GM19238 (cell line): ENCODE measurements around the gene A3GALT2.
A peak's percentile ranks its signal among the peaks of the same experiment; 100 is the strongest.
"Not testable (repeated sequence)": the region's sequence is repeated elsewhere in the genome, so short reads cannot be mapped to it uniquely, and the experiment has no call there.

Experiments used
- DNase-seq: peaks from one replicate; pipeline ENCODE4 v3.0.0; 2011; ENCODE audit warnings: low spot score; ENCODE audit not compliant: insufficient read length

A3GALT2 gene

DNA sequence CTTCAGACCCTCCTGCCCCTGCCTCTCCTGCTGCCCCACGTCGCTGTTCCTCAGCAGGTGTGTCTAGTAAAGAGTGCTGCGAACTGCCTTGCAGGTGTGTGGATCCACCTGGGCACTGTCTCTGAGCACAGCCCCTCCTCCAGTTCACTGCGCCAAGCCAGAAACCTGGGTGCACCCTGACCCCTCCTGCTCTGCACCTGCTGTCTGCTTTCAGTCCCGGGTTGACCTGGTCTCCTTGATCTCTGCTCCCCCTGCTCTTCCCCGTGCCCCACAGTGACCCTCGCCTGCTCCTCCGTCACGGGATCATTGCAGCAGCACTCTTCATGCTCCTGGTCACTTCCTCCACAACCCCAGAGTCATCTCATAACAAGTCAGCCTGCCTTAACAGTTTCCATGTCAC, 6.5 kb downstream of the A3GALT2 start:
- DNase-seq = no peak

DNA sequence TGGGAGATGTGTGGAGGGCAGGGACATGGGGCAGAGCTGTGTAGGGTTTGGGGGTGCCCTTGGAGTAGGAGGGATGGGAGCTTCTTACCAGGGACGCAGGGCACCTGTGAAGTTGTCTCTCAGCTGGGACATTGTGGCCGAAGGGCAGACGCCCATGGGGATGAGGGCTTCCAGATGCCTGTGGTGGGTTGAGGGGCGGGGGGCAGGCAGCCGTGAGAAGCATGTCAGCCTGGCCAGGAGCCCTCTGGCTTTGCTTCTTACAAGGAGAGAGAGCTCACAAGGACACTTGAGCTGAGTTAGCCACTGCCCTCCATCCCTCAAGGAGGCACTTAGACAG, 8.5 kb downstream of the A3GALT2 start:
- no peak for DNase-seq

DNA sequence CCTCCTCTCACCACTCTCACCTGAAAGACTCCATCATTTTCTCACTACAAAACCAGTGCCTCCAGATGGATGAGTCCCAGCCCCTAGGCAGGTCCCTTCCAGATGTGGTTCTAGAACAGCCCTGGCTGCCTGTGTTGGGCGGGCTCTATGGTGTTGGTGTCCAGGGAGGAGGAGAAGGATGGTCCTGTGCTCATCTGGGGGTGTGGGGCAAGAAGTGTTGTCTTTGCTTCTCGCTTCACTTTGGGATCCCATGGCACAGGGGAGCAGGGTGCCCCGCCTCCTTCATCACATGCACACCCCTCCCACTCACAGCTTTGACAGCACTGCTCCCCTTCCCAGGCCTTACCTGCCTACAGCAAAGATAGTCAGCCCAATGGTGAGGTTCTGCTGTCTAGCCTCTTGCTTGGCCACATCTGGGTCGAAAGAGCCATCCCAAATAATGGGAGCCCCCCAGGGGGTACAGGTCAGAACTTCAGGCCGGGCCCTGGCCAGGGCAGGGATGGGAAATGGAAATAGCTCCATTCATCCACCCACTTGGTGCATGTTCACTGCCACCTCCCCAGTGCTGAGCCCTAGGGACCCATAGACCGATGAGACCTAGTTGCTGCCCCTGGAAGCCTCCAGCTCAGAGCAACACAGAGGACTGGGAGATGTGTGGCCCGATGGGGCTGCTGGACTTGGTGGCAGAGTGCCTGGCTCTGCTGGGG, 9.0 kb downstream of the A3GALT2 start:
- no peak for DNase-seq

DNA sequence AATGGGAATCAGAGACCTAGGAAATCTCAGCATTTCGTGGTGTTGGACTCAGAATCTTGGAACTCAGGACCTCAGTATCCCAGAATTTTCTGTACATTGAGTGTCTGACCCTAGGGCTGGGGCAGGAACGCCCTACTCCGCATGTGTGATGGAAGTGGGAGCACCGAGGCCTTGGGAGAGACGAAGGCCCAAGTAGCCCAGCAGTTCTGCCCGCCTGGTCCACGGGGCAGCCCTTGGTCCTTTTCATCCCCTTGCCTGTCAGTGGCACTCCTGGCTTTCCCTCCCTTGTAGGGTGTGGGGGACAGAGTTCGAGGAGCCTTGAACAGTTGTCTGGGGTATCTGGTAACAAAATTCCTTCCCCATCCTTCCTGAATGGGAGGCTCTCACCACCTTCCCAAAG, 10.2 kb downstream of the A3GALT2 start:
- no peak for DNase-seq

DNA sequence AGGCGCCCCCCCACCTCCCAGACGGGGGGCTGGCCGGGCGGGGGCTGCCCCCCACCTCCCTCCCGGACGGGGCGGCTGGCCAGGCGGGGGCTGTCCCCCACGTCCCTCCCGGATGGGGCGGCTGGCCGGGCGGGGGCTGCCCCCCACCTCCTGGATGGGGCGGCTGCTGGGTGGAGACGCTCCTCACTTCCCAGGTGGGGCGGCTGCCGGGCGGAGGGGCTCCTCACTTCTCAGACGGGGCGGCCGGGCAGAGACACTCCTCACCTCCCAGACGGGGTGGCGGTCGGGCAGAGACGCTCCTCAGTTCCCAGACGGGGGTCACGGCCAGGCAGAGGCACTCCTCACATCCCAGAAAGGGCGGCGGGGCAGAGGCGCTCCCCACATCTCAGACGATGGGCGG, 11.5 kb downstream of the A3GALT2 start:
- DNase-seq = not testable (repeated sequence)

DNA sequence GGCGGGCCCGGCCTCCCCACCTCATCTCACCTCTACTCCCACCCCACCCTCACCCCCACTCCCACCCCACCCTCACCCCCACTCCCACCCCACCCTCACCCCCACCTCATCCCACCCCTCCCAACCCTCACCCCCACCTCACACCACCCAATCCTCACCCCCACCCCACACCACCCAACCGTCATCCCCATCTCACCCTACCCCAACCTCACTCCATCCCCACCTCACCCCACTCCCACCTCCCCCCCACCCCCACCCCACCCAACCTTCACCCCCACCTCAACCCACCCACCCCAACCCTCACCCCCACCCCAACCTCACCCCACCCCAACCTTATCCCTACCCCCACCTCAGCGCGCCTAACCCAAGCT, 13.4 kb downstream of the A3GALT2 start:
- no peak for DNase-seq

DNA sequence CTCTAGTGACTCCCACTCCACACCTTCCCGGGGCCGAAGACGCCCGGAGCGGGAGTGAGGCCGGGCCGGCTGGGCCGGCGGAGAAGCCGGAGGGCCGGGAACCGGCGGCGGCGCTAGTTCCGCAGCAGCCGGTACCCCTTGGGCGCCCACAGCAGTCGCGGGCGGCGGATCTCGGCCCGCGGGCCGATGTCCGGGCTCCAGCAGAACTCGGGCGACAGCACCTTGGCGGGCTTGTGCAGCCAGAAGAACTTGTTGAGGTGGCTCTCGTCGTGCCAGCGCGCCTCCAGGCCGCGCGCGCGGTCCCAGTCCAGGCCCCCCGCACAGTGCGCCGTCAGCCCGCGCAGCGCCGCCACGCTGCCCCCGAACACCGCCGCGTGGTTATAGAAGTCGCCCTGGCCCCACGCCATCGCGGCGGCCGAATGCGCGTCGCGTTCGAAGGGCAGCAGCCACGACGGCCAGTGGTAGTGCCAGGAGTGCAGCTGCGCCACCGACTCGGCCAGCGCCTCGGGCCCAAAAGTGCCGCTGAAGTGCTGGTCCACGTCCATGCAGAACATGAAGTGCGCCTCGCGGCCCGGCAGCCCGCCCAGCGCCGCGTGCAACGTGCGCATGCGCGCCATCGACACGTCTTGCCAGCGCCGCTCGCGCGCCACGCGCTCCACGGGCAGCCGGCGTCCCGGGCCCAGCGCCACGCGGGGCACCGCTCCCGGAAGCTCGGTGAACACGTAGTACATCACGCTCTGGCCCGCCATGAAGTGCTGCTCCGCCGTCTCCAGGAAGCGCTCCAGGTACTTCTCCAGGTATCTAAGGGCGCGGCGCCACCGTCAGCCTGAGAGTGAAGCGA, 14.0 kb downstream of the A3GALT2 start:
- DNase-seq = no peak

DNA sequence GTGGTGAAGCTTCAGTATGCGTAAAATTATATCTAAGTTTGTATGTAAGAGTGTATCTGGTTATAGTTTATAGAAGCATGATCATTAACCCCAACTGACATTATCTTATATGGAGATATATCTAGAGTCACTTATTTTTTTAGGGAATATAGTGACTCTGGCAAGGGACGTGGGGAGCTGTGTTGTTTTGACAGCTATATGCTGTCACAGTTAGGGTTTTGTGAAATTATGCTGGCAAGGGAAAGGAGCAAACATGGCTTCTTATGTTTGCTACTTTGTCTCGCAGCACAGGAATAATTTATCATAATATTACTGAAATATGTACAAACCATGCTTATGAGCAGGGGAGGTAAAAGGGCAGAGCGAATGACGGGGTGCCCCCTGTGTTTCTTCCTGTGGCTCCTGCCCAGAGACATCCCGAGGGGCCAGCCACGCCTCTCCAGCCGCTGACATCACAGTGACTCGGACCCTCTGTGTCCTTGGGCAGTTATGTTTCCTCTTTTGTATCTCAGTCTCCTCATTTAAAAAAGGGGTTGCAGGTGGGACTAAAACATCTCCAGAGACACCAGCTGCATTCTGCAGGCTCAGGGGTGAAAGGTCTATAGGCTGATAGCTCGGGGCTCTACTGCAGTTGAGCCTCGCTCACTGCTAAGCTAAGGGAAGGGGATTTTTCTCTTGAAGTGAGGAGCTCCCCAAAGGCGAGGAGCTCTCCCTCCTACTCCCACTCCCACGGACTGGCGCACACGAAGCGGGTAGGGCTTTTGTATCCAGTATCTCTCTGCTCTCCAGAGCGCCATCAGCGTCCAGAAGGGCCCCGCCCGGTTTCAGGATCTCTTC, 14.9 kb downstream of the A3GALT2 start:
- no peak for DNase-seq

DNA sequence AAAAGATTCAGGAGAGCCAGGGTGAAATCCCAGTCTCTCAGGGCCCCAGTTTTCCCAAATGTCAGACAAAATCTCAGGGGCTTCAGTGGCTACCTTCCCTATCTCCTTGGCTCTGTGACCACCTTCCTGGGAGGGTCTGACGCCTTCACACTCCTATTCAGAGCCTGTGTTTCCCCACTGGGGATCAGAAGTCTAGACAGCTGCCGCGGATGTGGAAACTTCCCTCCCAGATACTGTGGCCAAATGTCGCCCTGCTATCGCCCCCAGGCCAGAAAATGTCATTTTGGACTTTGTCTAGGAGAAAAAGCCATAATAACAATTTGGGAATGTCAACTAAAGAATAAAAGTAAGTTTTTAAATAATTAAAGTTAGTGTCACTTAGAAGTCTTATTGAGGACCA, 15.9 kb downstream of the A3GALT2 start:
- DNase-seq = no peak

DNA sequence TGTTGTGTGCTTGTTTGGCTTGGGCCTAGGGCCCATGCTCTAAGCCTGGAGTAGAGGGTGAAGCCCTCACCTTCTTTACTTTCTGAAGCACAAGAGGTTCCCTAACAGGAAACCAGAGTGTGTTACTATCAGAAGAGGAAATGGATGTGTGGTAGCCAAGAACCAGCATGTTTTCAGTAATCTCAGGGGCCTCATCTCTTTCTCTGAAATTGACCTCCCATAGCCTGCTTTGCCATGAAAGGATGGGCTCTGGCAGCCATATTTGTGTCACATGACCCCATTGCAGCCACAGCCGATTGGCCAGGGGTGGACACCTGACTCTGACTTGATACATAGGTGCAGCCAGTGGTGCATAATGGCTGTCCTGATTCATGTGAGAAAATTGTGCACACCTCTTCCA, 18.6 kb downstream of the A3GALT2 start:
- no peak for DNase-seq

DNA sequence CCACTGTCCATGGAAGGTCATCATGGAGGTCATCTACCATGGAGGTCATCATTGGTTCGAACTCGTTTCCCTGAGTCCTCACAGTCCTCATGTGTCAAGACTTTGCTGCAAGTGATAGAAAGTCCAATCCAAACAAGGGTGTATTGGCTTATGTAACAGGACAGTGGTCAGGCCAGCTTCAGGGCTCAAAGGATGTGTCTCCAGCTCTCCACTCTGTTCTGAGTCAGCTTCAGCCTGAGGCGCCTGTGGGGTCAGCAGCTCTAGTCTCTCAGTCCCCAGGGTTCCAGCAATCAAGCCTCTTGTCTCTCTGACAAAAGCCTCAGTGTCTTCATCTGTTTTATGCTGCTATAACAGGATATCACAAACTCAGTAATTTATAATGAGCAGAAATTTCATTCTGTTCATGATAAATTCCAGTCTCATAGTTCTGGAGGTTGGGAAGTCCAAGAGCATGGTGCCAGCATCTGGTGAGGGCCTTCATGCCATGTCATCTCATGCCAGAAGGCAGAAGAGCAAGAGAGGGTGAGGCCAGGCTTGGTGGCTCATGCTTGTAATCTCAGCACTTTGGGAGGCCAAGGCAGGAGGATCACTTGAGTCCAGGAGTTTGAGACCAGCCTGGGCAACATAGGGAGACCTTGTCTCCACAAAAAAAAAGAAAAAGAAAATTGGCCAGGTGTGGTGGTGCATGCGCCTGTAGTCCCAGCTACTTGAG, 19.5 kb downstream of the A3GALT2 start:
- no peak for DNase-seq

DNA sequence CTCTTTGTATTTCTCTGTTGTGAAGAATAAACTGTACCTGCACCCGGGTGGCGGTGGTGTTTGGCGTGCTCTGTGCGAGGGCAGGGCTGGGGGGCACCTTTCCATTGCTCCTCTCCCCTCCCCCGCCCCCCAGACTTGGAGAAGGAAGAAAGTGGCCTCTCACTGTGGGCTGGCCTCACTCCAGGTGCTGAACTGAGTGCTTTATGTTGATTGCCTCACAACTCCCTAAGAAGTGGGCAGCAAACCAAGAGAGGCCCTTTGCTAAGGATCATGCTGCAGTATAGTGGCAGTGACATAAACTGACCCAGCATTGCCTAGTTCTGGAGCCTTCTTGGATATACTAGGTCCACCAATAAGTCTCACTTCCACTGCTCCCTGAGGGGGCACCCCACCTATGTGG, 20.2 kb downstream of the A3GALT2 start:
- no peak for DNase-seq

DNA sequence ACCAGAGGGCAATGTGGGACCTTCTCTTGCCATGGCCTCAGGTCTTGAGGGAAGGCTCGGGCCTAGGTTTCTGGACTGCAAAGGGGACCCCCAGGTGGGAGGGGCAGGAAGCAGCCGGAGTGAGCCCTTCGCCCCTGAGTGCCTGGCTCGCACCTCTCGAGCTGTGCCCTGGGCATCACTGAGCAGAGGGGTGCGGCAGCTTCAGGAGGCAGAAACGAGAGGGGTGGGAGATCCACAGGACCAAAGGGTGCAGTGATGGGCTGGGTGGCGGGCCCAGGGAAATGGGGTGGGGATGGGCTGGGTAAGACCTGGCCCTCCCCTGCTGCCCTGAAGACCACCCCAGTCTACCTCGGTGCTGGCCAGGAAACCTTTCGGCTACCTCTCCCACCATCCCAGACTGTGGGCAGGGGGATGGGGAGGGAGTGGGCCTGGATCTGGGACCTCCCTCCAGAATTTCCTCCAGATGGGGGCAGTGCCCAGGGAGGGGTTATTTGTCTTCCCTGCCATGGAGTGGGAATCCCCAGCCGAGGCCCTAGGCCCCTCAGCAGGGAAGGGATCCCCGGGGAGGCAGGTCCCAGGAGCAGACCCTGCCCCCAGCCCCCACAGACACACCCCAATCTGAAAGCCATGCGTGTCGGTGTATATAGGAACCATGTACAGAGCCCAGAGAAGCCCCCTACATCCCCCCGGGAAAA, 21.3 kb downstream of the A3GALT2 start:
- no peak for DNase-seq

DNA sequence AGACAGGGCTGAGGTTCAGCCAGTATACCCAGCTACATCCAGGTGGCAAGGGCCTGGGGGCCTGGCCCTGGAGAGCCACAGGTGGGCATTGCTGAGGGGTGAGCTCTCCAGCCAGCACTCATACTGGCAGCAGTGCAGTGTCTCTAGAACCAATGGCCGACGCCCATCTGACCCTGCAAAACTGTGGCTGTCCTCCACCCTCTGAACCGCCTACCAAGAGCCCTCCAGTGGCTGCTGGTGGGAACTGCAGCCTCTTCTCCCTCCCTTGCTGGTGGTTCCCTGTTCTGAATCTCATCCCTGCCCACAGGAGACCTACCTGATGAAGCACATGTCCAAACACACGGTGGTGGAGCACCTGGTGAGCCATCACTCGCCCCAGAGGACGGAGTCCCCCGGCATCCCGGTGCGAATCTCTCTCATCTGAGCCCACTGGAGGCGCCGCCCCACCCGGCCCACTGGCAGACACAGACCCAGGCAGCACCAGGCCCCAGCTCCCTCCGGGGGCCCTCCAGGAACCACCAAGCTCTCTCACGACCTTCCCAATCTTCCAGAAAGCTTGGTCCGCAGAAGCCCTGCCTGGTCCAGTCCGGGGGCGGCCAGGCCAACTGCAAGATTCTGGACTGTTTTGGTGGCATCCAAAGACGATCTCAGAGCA, 22.1 kb downstream of the A3GALT2 start:
- DNase-seq = peak; percentile 68

DNA sequence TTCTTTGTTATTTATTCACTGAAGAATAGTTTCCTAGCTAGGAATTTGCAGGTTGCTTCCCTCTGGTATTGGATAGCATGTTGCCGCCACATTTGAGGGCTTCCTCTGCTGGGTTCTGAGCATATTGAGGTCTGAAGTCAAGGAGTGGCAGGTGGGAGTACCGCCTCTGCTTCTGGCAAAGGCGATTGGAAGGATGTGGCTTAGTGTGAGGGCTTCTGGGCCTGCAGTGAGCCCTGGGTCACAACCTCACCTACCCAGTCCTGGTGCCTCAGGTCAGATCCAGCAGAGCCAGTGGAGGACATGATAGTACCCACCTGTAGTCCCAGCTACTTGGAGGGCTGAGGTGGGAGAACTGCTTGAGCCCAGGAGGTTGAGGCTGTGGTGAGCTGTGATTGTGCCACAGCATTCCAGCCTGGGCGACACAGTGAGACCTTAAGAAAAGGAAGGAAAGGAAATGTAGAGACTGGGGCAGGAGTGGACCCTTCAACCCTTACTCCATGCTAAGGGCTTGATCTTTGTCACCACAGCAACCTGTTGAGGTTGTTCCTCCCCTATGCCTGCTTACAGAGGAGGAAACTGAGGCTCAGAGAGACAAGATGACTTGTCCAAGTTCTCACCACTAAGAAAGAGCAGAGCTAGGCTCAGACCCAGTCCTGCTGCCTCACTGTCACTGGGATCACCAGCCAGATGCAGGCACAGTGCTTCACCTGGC, 22.8 kb downstream of the A3GALT2 start:
- DNase-seq = no peak

DNA sequence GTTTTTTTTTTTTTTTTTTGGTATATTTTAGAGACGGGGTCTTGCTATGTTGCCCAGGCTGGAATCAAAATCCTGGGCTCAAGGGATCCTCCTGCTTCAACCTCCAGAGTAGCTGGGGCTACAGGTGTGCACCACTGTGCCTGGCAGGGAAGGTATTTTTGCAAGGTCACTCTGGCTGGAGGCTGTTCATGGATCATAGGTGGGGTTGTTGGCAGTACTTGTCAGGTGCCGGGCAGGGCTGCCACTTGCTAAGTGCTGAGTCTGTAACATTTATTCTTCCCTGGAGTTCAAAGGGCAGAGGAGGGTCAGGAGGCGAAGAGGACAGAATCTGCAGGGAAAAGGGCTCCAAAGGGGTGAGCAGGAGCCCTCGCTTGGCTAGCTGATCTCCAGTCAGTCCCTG, 24.1 kb downstream of the A3GALT2 start:
- no peak for DNase-seq

DNA sequence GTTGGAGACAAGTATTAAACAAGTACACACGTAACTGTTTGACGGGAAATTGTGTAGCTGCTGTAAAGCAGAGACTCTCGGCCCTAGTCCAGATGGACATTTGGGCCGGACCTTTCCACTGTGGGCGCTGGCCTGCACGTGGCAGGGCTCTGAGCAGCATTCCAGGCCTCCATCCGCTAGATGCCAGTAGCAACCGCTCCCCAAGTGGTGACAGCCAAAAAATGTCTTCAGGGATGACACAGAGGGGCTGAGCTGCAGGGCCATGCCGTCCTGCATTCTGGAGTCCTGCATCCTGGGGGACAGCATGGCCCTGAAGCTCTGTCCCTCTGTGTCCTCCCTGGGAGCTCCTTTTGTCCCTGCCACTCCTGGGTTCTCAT, 24.8 kb downstream of the A3GALT2 start:
- DNase-seq = no peak

DNA sequence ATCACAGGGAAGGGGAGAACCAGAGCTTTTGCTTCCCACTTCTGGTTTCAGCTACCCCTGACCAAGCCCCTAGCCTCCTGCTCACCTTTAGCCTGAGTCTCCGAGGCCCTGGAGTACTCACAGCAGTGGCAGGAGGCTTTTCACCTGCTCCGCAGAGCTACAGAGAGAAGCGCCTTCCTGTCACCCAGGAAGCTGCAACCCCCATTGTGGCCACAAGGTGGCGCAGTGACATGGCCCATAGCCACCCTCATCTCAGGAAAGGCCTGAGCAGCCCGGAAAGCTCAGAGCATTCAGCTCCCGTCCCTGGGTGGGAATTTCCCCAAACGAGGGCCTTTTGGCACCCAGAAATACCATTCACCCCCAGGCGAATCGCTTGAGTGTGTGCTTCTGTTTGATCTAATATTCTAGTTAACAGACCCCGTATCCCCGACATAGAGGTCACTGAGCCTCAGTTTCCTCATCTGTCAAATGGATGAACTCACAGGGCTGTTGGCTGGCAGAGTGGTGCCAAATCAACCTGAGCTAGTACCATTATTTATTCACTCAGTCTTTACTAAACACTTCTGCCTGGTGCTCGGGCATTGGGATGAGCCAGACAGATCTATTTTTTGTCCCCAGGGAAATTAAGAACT, 25.3 kb downstream of the A3GALT2 start:
- DNase-seq = peak; percentile 84

DNA sequence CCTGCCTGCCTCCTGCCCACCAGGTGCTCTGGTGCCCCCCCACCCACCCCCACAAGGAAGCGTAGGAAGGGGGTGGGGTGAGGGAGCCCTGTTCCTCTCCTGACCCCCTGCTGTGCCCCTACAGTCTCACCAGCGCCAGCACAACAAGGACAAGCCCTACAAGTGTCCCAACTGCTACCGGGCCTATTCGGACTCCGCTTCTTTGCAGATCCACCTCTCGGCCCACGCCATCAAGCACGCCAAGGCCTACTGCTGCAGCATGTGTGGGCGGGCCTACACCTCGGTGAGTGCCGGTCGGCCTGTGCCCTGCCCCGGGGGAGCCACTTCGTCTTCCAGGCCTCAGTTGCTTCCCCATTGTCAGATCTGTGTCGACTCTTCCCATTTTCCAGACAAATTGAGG, 25.9 kb downstream of the A3GALT2 start:
- DNase-seq = no peak
